GM19240 (cell line): ENCODE data around the gene VSX1.

Experiments used
- DNase-seq: peaks from one replicate; pipeline ENCODE4 v3.0.0; 2011; ENCODE audit warnings: low spot score; ENCODE audit not compliant: insufficient read length

The VSX1 gene

GRCh38 chr20:25041813-25042530, 40.0 kb downstream of the VSX1 start:
- DNase-seq, result no peak

- no peak for DNase-seq
Observed at GRCh38 chr20:25040438-25040831, 41.5 kb downstream of the VSX1 start.

- no peak for DNase-seq
Observed at GRCh38 chr20:25039697-25040437, 42.1 kb downstream of the VSX1 start.

- no peak for DNase-seq
Observed at GRCh38 chr20:25038591-25039015, 43.3 kb downstream of the VSX1 start.

- no peak for DNase-seq
Observed at GRCh38 chr20:25038103-25038410, 43.9 kb downstream of the VSX1 start.

- DNase-seq, result no peak
Observed at GRCh38 chr20:25037288-25038102, 44.4 kb downstream of the VSX1 start.

- DNase-seq, result no peak
Observed at GRCh38 chr20:25036331-25036936, 45.5 kb downstream of the VSX1 start.

GRCh38 chr20:25035921-25036320, 46.0 kb downstream of the VSX1 start:
- no peak for DNase-seq

GRCh38 chr20:25033924-25034300, 48.0 kb downstream of the VSX1 start:
- DNase-seq, result no peak

- no peak for DNase-seq
Observed at GRCh38 chr20:25033265-25033923, 48.5 kb downstream of the VSX1 start.

GRCh38 chr20:25032478-25033264, 49.3 kb downstream of the VSX1 start:
- DNase-seq, result no peak

GRCh38 chr20:25032065-25032477, 49.9 kb downstream of the VSX1 start:
- no peak for DNase-seq

- no peak for DNase-seq
Observed at GRCh38 chr20:25031241-25031640, 50.7 kb downstream of the VSX1 start.

- DNase-seq, result no peak
Observed at GRCh38 chr20:25030649-25031207, 51.2 kb downstream of the VSX1 start.

GRCh38 chr20:25030007-25030648, 51.8 kb downstream of the VSX1 start:
- no peak for DNase-seq

GRCh38 chr20:25025986-25026605, 55.8 kb downstream of the VSX1 start:
- no peak for DNase-seq
